ENCODE measurements around the gene FZD8. TPM values are rescaled to one million over a fixed set of nuclear protein-coding genes. Genes with fewer than 3 reads are reported as not detected.
A peak's percentile ranks its signal among the peaks of the same experiment; 100 is the strongest.

Gene FZD8
- total RNA-seq, 2 donors from 2014 or later: 11.0 to 11.7 TPM

DNA sequence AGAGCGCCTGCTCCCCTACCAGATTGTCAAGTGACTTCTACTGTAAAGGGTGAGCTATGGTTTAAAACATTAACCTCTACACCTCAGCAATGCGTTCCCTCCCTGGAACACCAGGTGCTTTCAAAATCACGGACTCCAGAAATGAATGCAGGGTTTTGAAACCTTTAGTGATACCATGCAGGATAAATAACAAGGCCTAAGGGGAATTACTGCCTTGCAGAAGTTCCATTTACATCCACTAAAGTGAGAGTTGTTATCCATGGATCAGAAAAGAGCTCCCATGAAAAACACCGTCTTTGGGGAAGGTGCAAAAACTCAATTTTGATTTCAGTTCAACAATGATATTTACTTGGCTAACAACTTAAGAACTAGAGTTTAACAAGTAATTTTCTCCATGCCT is 4.0 kb downstream of the FZD8 start:
- intact Hi-C loops (cut with DNase I): loop anchor here (5.0 to 10.0 kb wide), 2 partner anchors 1139 to 1247 kb away; no protein-coding TSS in a partner anchor
- H3K36me3 ChIP-seq: no peaks in the 10 kb centered on the region
- H3K27ac ChIP-seq: no peak overlapping the region
- H3K4me3 ChIP-seq: no peak overlapping the region
- TF ChIP-seq, protein P1, sequence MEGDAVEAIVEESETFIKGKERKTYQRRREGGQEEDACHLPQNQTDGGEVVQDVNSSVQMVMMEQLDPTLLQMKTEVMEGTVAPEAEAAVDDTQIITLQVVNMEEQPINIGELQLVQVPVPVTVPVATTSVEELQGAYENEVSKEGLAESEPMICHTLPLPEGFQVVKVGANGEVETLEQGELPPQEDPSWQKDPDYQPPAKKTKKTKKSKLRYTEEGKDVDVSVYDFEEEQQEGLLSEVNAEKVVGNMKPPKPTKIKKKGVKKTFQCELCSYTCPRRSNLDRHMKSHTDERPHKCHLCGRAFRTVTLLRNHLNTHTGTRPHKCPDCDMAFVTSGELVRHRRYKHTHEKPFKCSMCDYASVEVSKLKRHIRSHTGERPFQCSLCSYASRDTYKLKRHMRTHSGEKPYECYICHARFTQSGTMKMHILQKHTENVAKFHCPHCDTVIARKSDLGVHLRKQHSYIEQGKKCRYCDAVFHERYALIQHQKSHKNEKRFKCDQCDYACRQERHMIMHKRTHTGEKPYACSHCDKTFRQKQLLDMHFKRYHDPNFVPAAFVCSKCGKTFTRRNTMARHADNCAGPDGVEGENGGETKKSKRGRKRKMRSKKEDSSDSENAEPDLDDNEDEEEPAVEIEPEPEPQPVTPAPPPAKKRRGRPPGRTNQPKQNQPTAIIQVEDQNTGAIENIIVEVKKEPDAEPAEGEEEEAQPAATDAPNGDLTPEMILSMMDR (IDR thresholded peaks at IDR 0.05): no peak
- no peak for DNase-seq
- no peak overlapping the region for H3K9ac ChIP-seq (ENCODE audit: low read depth in 2 of 2, low read length in 2 of 2)
- no peaks in the 10 kb centered on the region for H3K9me3 ChIP-seq
- H3K4me1 ChIP-seq: peaks cover 8% of the 10 kb centered on the region
- H3K27me3 ChIP-seq: no peaks in the 10 kb centered on the region

DNA sequence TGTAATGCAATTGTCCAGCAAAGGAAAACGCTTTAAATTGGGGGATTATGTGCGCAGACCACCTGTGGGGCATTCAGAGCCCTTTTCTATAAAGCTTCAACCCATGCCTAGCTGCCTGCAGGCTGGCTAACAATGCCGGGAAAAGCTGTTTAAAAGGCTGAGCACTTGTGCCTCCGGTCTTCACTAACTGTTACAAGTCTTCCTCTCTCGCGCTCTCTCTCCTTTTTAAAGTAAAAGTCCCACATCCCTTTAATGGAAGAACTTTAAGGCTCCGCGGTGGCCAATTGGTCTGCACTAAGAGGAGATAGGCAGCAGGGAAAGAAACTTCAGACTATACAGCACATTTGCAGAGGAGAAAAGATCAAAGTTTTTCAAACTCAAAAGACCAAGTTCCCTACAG is 4.6 kb downstream of the FZD8 start:
- H3K9ac ChIP-seq (ENCODE audit: low read depth in 2 of 2, low read length in 2 of 2): no peak overlapping the region
- intact Hi-C loops (cut with DNase I): loop anchor here (5.0 to 10.0 kb wide), 2 partner anchors 1140 to 1247 kb away; no protein-coding TSS in a partner anchor
- H3K36me3 ChIP-seq: no peaks in the 10 kb centered on the region
- peaks cover 4% of the 10 kb centered on the region for H3K4me1 ChIP-seq
- no peak for DNase-seq
- TF ChIP-seq, protein P1 (IDR thresholded peaks at IDR 0.05): no peak
- H3K27ac ChIP-seq: no peak overlapping the region
- no peaks in the 10 kb centered on the region for H3K9me3 ChIP-seq
- no peak overlapping the region for H3K4me3 ChIP-seq
- H3K27me3 ChIP-seq: no peaks in the 10 kb centered on the region

DNA sequence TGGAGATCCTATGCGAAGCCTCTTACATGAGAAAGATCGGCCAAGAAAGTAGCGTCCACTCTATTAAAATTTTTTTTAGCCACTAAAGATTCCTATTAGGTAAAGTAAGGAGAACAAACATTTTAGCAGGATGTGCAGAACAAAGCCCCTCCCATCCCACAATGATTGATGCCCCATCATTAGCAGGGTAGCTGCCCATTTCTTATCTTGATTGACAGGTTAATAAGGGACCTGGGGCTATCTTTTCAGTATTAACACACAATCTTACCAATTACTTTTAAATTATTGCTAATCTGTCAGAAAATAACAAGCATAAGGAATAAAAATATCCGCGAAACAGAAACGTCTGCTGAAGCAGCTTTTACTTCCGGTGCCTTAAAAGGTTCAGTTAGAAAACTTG is 5.1 kb downstream of the FZD8 start:
- Histone ChIP-seq H3K36me3 (no peaks in the 10 kb centered on the region), H3K9ac (ENCODE audit: low read depth in 2 of 2, low read length in 2 of 2) (no peak overlapping the region), H3K27me3 (no peaks in the 10 kb centered on the region), H3K4me1 (peaks cover 3% of the 10 kb centered on the region), H3K27ac (no peak overlapping the region), H3K4me3 (no peak overlapping the region), H3K9me3 (no peaks in the 10 kb centered on the region)
- TF ChIP-seq, protein P1 (IDR thresholded peaks at IDR 0.05): no peak
- intact Hi-C loops (cut with DNase I): loop anchor here (5.0 to 10.0 kb wide), 2 partner anchors 1140 to 1248 kb away; no protein-coding TSS in a partner anchor
- DNase-seq: no peak

DNA sequence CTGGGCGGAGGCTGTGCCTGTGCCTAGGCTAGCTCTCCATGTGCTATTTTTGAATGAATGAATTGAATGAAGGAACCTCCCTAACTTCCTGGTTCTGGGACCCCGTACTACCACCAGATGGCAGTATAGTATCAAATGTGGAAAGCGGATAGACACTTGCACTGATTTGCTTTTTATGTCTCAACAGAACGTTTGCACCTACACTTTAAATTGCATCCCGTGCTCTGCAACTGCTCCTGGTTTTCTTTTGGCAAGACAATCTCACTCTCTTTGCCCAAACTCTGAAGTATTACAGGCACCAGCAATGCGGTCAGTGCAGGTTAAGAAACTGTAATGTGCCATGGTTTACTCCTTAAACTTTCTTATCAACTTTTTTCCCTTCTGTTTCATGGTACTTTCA is 6.5 kb downstream of the FZD8 start:
- H3K27me3 ChIP-seq: no peaks in the 10 kb centered on the region
- H3K36me3 ChIP-seq: no peaks in the 10 kb centered on the region
- no peak overlapping the region for H3K27ac ChIP-seq
- H3K4me3 ChIP-seq: no peak overlapping the region
- intact Hi-C loops (cut with DNase I): loop anchor here (5.0 to 10.0 kb wide), 2 partner anchors 1142 to 1249 kb away; no protein-coding TSS in a partner anchor
- TF ChIP-seq, protein P1 (IDR thresholded peaks at IDR 0.05): peak; percentile 86
- no peak overlapping the region for H3K9ac ChIP-seq (ENCODE audit: low read depth in 2 of 2, low read length in 2 of 2)
- peaks cover 3% of the 10 kb centered on the region for H3K4me1 ChIP-seq
- no peaks in the 10 kb centered on the region for H3K9me3 ChIP-seq
- DNase-seq: peak; percentile 69

DNA sequence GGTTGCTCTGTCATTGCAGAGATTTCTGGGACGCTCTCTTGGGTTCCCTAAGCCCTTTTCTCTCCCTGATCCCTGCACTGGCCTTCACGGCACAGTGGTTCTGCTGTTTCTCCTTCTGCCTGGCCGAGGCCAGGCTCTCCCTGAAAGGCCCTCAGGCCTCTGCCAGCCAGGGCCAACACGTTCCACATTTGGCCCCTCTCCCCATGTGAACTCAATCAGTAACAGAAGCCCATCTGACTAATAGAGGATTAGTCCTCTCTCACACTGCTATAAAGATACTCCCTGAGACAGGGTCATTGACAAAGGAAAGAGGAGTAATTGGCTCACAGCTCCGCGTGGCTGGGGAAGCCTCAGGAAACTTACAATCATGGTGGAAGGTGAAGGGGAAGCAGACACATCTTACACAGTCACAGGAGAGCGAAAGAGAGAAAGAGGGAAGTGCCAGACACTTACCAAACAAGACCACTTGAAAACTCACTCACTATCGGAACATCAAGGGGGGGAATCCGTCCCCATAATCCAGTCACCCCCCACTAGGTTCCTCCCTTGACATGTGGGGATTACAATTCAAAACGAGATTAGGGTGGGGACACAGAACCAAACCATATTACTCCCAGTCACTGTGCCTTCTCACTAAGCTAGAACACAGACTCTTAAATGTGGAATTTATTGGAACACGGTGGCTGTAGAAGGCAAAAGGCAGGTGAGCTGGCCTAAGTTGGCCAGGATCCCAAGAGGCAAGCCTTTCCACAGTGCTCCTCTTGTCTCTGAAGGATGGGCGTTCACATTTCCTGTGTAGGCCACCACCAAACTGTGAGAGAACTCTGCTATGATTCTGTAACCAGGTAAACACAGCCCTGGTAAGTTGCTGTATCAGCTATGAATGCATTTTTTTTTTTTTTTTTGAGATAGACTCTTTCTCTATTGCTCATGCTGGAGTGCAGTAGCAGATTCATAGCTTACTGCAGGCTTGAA is 8.8 kb downstream of the FZD8 start:
- TF ChIP-seq, protein P1 (IDR thresholded peaks at IDR 0.05): no peak
- intact Hi-C loops (cut with DNase I): loop anchor here (10.0 kb wide), 1 partner anchor 1252 kb away; no protein-coding TSS in a partner anchor
- Histone ChIP-seq H3K36me3 (no peaks in the 10 kb centered on the region), H3K9me3 (no peaks in the 10 kb centered on the region), H3K4me1 (no peaks in the 10 kb centered on the region), H3K4me3 (no peak overlapping the region), H3K27me3 (no peaks in the 10 kb centered on the region), H3K27ac (no peak overlapping the region), H3K9ac (ENCODE audit: low read depth in 2 of 2, low read length in 2 of 2) (no peak overlapping the region)
- no peak for DNase-seq

All from colonic mucosa (tissue), 4 donors.